Psoas muscle (tissue), 8 donors: ENCODE data around the gene ARMC3. TPM values are rescaled to one million over a fixed set of nuclear protein-coding genes. Genes with fewer than 3 reads are reported as not detected.

ENCODE experiments used
- ATAC-seq, 4 donors: fragments of 200-7000 bp; cut with Tn5 transposase; one replicate each; pipeline ENCODE4 v1.9.1; 2020; ENCODE audit warnings: moderate library complexity in 3 of 4, mild to moderate bottlenecking in 2 of 4
- DNase-seq, 2 donors: peaks; one replicate each; pipeline ENCODE4 v3.0.0-alpha.2; 2020
- H3K27ac ChIP-seq: fragments of 200-600 bp; one replicate; pipeline ENCODE4 v1.8.0; 2022
- H3K27me3 ChIP-seq, 3 donors: fragments of 200-600 bp in 1 of 3; one replicate each; pipeline versions ENCODE4 v1.6.1 to v1.8.0; 2013 to 2022; ENCODE audit warnings: low read length in 2 of 3, mild to moderate bottlenecking in 2 of 3, moderate library complexity in 1 of 3; ENCODE audit not compliant: insufficient read depth in 3 of 3
- H3K36me3 ChIP-seq, 2 donors: fragments of 200-600 bp in 1 of 2; one replicate each; pipeline versions ENCODE4 v1.6.1 to v1.8.0; 2013 to 2022; ENCODE audit warnings: low read depth in 1 of 2, mild to moderate bottlenecking in 1 of 2, moderate library complexity in 1 of 2; ENCODE audit not compliant: insufficient read depth in 1 of 2
- H3K4me1 ChIP-seq: fragments of 200-600 bp; one replicate; pipeline ENCODE4 v1.8.0; 2022
- H3K4me3 ChIP-seq: fragments of 200-600 bp; one replicate; pipeline ENCODE4 v1.8.0; 2022; ENCODE audit warnings: mild to moderate bottlenecking
- H3K9me3 ChIP-seq: fragments of 200-600 bp; one replicate; pipeline ENCODE4 v1.8.0; 2022
- CTCF ChIP-seq: fragments of 200-600 bp; IDR thresholded peaks from one replicate; pipeline ENCODE4 v1.8.0; 2022; ENCODE audit warnings: antibody characterized with exemption
- WGBS, 3 donors: extraction: QIAGEN DNeasy Blood & Tissue Kit; methylation state at CpG; one replicate each; pipeline versions ENCODE4 v1.1.6 to v1.1.7; 2013; 5-methylcytosine and 5-hydroxymethylcytosine counted together
- intact Hi-C, 2 donors: fragments of 100-400 bp; cut with DNase I; formaldehyde crosslinking; loops; one replicate each; pipeline versions ENCODE4 v1.11.0 to v1.14.2; 2022
- polyA plus RNA-seq, 3 donors: library from polyadenylated mRNA; stranded (reverse); fragments of 200-250 nt; gene quantifications; one replicate each; pipeline ENCODE4 v1.2.3, GENCODE V29; 2013
- total RNA-seq, 4 donors: library from RNA; stranded (reverse); fragmentation: NEBNext Ultra II Directional in 2 of 4; extraction: Animal tissue kit (Norgen Biotek cat#: 25700) in 2 of 4; gene quantifications; one replicate each; pipeline versions ENCODE4 v1.2.1 to v1.2.4, GENCODE V29; 2021 to 2023
- donor health status: healthy with polysubstance abuse.
- donor health status: DM: no; HTN: no; CAD: no; lungs with moderate emphysema.
- donor health status: Bipolar disorder and iron deficiency.
- donor health status: healthy.
- donor health status: DM: yes; HTN: yes; CAD: no.
- donor health status: DM: no; HTN: no; CAD: no.
- donor health status: DM: no; HTN: no; CAD: no.
- donor health status: DM: yes; HTN: yes; CAD: no.

ARMC3 gene
- total and polyA plus RNA-seq, 7 donors = not detected

GRCh38 chr10:23079700-23080099, 151.8 kb downstream of the ARMC3 start:
- TF ChIP-seq CTCF = no peak
- H3K4me1 ChIP-seq = peaks cover 4% of the 10 kb centered on the region
- intact Hi-C loops = no loop called here

GRCh38 chr10:23080262-23080661, 152.4 kb downstream of the ARMC3 start:
- intact Hi-C loops = no loop called here
- ATAC-seq (no peak), DNase-seq (no peak)
- no peaks in the 10 kb centered on the region for H3K9me3 ChIP-seq
- WGBS, 3 donors = 30 to 39% (median 34%) methylated on average over 7 of the region's 7 CpGs
- no peak overlapping the region for H3K27ac ChIP-seq
- H3K4me3 ChIP-seq = no peak overlapping the region
- no peak for TF ChIP-seq CTCF
- H3K27me3 ChIP-seq = no peaks in the 10 kb centered on the region
- H3K4me1 ChIP-seq = peaks cover 4% of the 10 kb centered on the region
- no peaks in the 10 kb centered on the region for H3K36me3 ChIP-seq

More at GRCh38 chr10:23079700-23080099, 151.8 kb downstream of the ARMC3 start:
- Histone ChIP-seq H3K4me3 (no peak overlapping the region), H3K36me3 (no peaks in the 10 kb centered on the region), H3K27me3 (no peaks in the 10 kb centered on the region), H3K9me3 (no peaks in the 10 kb centered on the region), H3K27ac (no peak overlapping the region)
- no peak for DNase-seq
- ATAC-seq = peak in 2 of 4 donors; percentile 36 to 79
- 8 to 15% (median 12%) methylated on average over 4 of the region's 4 CpGs for WGBS, 3 donors

- H3K4me1 ChIP-seq = peaks cover 4% of the 10 kb centered on the region
- H3K27me3 ChIP-seq = no peaks in the 10 kb centered on the region
- no peaks in the 10 kb centered on the region for H3K36me3 ChIP-seq
- intact Hi-C loops = no loop called here
- DNase-seq (no peak), ATAC-seq (peak in 1 of 4 donors; percentile 56)
- no peak overlapping the region for H3K4me3 ChIP-seq
- H3K9me3 ChIP-seq = no peaks in the 10 kb centered on the region
- WGBS, 3 donors = 10 to 16% (median 11%) methylated on average over 7 of the region's 7 CpGs
- H3K27ac ChIP-seq = no peak overlapping the region
- TF ChIP-seq CTCF = no peak
These were observed 153.4 kb downstream of the ARMC3 start for GRCh38 chr10:23081221-23081750.

GRCh38 chr10:23081891-23082290, 154.0 kb downstream of the ARMC3 start:
- Histone ChIP-seq H3K4me1 (peaks cover 4% of the 10 kb centered on the region), H3K27me3 (no peaks in the 10 kb centered on the region), H3K36me3 (no peaks in the 10 kb centered on the region), H3K27ac (no peak overlapping the region), H3K9me3 (no peaks in the 10 kb centered on the region), H3K4me3 (no peak overlapping the region)
- WGBS, 3 donors = 74 to 85% (median 77%) methylated on average over 4 of the region's 4 CpGs
- intact Hi-C loops = no loop called here
- TF ChIP-seq CTCF = peak; percentile 32
- ATAC-seq (no peak), DNase-seq (no peak)

Other genes with a start within 250 kb of the ARMC3 start
- gene PIP4K2A, start 213.5 kb upstream of the ARMC3 start, total RNA-seq = 1 to 10 TPM; 5.9 to 9.7 (median 8.0) TPM
- gene PIP4K2A, start 213.5 kb upstream of the ARMC3 start, polyA plus RNA-seq = 1 to 10 TPM; 2.3 to 7.6 (median 4.3) TPM
- 10 to 100 TPM; 34.3 to 69.7 (median 54.7) TPM for gene MSRB2, start 167.5 kb downstream of the ARMC3 start, total RNA-seq
- gene MSRB2, start 167.5 kb downstream of the ARMC3 start, polyA plus RNA-seq = 10 to 100 TPM; 19.4 to 29.5 (median 24.8) TPM